Hepatocyte (in vitro differentiated cells): ENCODE data around the gene AKR1D1.

Experiments used
- EZH2 ChIP-seq: fragments of 200-600 bp; sonication (generic); IDR thresholded peaks from 2 replicates; pipeline ENCODE4 v1.6.1; 2016; ENCODE audit warnings: antibody characterized with exemption, mild to moderate bottlenecking, borderline replicate concordance
- EZH2phosphoT487 ChIP-seq: fragments of 200-600 bp; sonication (generic); IDR thresholded peaks from one replicate; pipeline ENCODE4 v1.6.1; 2018; ENCODE audit warnings: antibody characterized with exemption, mild to moderate bottlenecking, low read depth, moderate library complexity; ENCODE audit not compliant: unreplicated experiment, severe bottlenecking
- TF ChIP-seq, protein P1 (sequence below): fragments of 200-600 bp; sonication (generic); IDR thresholded peaks from 2 replicates; pipeline ENCODE4 v1.5.1; 2016; ENCODE audit warnings: antibody characterized with exemption, mild to moderate bottlenecking; ENCODE audit not compliant: poor library complexity

DNA sequence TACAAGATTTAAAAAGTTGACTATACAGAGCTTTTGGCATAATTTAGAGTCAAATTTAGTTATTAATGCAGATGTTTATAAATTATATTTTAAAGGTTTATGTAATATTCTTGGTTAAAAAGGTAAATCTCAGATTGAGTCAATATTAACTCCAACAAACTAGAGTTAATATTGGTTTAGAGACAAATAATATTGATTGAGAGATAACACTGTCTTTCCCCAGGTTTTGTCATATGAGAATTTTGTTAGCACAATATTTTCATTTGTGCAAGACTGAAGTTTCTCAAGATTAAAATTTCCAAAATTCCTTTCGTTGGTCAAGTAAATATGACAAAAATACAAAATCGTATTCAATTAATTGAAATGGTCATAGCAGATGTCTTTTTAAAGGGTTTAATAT is 12.9 kb upstream of the AKR1D1 start:
- TF ChIP-seq, protein P1, sequence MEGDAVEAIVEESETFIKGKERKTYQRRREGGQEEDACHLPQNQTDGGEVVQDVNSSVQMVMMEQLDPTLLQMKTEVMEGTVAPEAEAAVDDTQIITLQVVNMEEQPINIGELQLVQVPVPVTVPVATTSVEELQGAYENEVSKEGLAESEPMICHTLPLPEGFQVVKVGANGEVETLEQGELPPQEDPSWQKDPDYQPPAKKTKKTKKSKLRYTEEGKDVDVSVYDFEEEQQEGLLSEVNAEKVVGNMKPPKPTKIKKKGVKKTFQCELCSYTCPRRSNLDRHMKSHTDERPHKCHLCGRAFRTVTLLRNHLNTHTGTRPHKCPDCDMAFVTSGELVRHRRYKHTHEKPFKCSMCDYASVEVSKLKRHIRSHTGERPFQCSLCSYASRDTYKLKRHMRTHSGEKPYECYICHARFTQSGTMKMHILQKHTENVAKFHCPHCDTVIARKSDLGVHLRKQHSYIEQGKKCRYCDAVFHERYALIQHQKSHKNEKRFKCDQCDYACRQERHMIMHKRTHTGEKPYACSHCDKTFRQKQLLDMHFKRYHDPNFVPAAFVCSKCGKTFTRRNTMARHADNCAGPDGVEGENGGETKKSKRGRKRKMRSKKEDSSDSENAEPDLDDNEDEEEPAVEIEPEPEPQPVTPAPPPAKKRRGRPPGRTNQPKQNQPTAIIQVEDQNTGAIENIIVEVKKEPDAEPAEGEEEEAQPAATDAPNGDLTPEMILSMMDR: no peak
- TF ChIP-seq EZH2: no peak
- no peak for TF ChIP-seq EZH2phosphoT487
